KOPT-K1 (cell line): Measurements from ENCODE around the gene CNTN1.

Experiments
- H3K27ac ChIP-seq: fragments of 200-600 bp; sonication (generic); 2 replicates; pipeline ENCODE4 v1.5.1; 2016; ENCODE audit warnings: antibody characterized with exemption, mild to moderate bottlenecking, low read depth, low read length; ENCODE audit not compliant: poor library complexity, severe bottlenecking
- H3K36me3 ChIP-seq: fragments of 200-600 bp; sonication (generic); 2 replicates; pipeline ENCODE4 v1.5.1; 2017; ENCODE audit warnings: antibody characterized with exemption, mild to moderate bottlenecking, low read length, moderate library complexity; ENCODE audit not compliant: insufficient read depth
- H3K9me3 ChIP-seq: fragments of 200-600 bp; sonication (generic); 2 replicates; pipeline ENCODE4 v1.5.1; 2017; ENCODE audit warnings: antibody characterized with exemption, low read length, mild to moderate bottlenecking; ENCODE audit not compliant: insufficient read depth, poor library complexity, severe bottlenecking

Gene CNTN1

DNA sequence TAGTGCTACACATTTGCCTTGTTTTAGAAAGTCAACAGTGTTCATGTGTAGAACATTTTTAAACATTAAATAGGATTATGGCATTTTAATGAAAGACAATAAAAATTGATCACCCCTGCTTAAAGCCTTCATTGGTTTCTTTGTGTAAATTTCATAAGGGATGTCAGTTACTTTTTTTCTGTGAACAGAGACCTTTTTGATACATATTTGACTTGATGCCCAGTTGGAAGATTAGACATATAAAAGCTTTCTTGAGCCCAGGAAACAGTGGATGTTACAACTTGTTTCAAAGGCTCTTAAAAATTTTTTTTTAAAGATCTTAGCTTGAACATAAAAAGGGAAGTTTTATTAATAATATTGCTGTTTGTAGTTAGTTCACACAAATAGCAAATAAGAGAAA is 327.2 kb downstream of the CNTN1 start:
- Histone ChIP-seq H3K36me3 (no peaks in the 10 kb centered on the region), H3K9me3 (no peaks in the 10 kb centered on the region), H3K27ac (no peak overlapping the region)

DNA sequence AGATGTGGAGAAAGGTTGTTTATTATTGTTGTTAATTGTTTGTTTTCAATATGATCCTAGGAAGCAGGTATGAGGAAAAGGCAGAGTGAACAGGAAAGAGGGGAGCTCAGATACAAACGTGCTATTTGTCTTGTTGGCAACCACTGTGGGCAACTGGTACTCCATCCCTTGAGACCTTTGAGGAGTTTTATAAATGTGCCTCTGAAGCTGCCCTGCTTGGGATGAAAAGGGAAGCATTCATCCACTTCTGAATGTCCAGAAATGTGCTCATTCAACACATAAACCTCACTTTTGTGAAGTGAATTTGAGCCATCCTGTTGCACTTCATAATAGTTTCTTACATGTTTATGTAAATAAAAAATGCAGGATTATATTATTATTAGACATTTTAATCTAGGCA is 331.6 kb downstream of the CNTN1 start:
- H3K9me3 ChIP-seq = no peaks in the 10 kb centered on the region
- H3K27ac ChIP-seq = no peak overlapping the region
- no peaks in the 10 kb centered on the region for H3K36me3 ChIP-seq

- Histone ChIP-seq H3K9me3 (no peaks in the 10 kb centered on the region), H3K36me3 (no peaks in the 10 kb centered on the region), H3K27ac (no peak overlapping the region)
Measured at GRCh38 chr12:41026151-41026550, 333.9 kb downstream of the CNTN1 start.

- H3K9me3 ChIP-seq = no peaks in the 10 kb centered on the region
- no peak overlapping the region for H3K27ac ChIP-seq
- H3K36me3 ChIP-seq = no peaks in the 10 kb centered on the region
Measured at GRCh38 chr12:41032386-41032785, 340.1 kb downstream of the CNTN1 start.

DNA sequence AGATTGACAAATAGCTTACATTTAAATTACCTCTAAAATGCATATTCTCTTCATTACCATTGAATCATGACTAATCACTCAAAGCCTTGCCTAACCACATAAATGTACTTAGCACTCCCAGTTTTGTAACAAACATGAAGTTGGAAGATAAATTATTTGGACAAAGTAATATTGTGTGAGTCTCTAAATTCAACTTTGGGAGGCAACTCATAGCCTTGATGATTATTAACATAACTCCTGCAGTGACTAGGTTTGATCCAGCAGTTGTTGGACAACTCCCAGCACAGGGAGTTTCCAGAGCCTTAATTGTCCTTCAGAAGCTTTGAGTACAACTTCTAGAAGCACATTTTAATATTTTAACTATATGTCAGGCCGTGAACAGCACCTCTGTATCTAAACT is 342.4 kb downstream of the CNTN1 start:
- Histone ChIP-seq H3K9me3 (no peaks in the 10 kb centered on the region), H3K36me3 (no peaks in the 10 kb centered on the region), H3K27ac (no peak overlapping the region)

DNA sequence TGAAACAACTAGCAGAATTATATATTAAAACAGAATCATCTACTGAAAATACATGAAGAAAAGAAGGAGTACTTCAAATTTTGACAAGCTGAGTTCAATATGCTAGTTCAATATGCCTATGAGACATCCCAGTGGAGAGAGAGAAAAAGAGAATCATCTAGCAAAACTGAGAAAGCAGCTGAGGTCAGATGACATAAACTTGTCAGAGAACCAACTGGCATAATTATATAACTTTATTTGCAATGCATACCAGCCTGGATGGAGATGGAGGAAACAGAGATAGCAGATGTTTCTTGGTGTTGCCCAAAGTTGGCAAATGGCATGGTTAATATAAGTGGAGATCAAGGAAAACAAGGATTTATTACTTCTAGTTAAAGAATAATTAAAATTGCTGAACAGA is 347.2 kb downstream of the CNTN1 start:
- Histone ChIP-seq H3K36me3 (no peaks in the 10 kb centered on the region), H3K9me3 (no peaks in the 10 kb centered on the region), H3K27ac (no peak overlapping the region)

GRCh38 chr12:41045509-41045908 is 353.3 kb downstream of the CNTN1 start:
- Histone ChIP-seq H3K36me3 (no peaks in the 10 kb centered on the region), H3K9me3 (no peaks in the 10 kb centered on the region), H3K27ac (no peak overlapping the region)

- Histone ChIP-seq H3K9me3 (no peaks in the 10 kb centered on the region), H3K27ac (no peak overlapping the region), H3K36me3 (no peaks in the 10 kb centered on the region)
Measured at GRCh38 chr12:41049033-41049432, 356.8 kb downstream of the CNTN1 start.

- Histone ChIP-seq H3K9me3 (no peaks in the 10 kb centered on the region), H3K36me3 (no peaks in the 10 kb centered on the region), H3K27ac (no peak overlapping the region)
Measured at GRCh38 chr12:41051954-41052353, 359.7 kb downstream of the CNTN1 start.

- Histone ChIP-seq H3K9me3 (no peaks in the 10 kb centered on the region), H3K36me3 (no peaks in the 10 kb centered on the region), H3K27ac (no peak overlapping the region)
Measured at GRCh38 chr12:41052441-41052840, 360.2 kb downstream of the CNTN1 start.

- Histone ChIP-seq H3K9me3 (no peaks in the 10 kb centered on the region), H3K36me3 (no peaks in the 10 kb centered on the region), H3K27ac (no peak overlapping the region)
Measured at GRCh38 chr12:41053046-41053445, 360.8 kb downstream of the CNTN1 start.

GRCh38 chr12:41055875-41056577 is 363.8 kb downstream of the CNTN1 start:
- Histone ChIP-seq H3K9me3 (no peaks in the 10 kb centered on the region), H3K27ac (no peak overlapping the region)

GRCh38 chr12:41058266-41058665 is 366.0 kb downstream of the CNTN1 start:
- no peak overlapping the region for H3K27ac ChIP-seq
- H3K36me3 ChIP-seq = no peaks in the 10 kb centered on the region
- no peaks in the 10 kb centered on the region for H3K9me3 ChIP-seq

More at GRCh38 chr12:41055875-41056577, 363.8 kb downstream of the CNTN1 start:
- H3K36me3 ChIP-seq = no peaks in the 10 kb centered on the region

DNA sequence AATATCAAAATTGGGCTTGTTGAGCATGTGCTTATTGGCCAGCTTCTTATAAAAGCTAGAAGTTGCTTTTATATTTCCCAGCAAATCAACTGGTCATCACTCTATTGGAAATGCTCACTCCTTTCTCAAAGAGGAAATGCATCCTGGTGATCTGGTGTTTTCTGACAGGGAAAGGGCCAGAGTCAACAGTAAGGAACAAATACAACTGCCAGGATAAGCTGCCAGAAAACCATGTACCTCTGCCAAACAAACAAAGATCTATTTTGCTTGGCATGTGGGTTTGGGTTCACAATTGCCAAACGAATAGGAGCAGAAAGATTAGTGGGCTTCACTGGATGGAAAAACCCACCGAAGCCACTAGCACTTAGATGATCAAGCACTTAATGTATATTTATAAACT is 369.0 kb downstream of the CNTN1 start:
- no peaks in the 10 kb centered on the region for H3K9me3 ChIP-seq
- H3K36me3 ChIP-seq = no peaks in the 10 kb centered on the region
- no peak overlapping the region for H3K27ac ChIP-seq

GRCh38 chr12:41064411-41064810 is 372.2 kb downstream of the CNTN1 start:
- no peaks in the 10 kb centered on the region for H3K36me3 ChIP-seq
- H3K9me3 ChIP-seq = no peaks in the 10 kb centered on the region
- H3K27ac ChIP-seq = no peak overlapping the region

GRCh38 chr12:41067941-41068645 is 375.9 kb downstream of the CNTN1 start:
- no peaks in the 10 kb centered on the region for H3K9me3 ChIP-seq
- no peaks in the 10 kb centered on the region for H3K36me3 ChIP-seq
- no peak overlapping the region for H3K27ac ChIP-seq
